ENCODE data around the gene SLC13A2. TPM values are rescaled to one million over a fixed set of nuclear protein-coding genes. Genes with fewer than 3 reads are reported as not detected.

Gene SLC13A2
- total and polyA plus RNA-seq, 9 of the 15 experiments (the other 6 are each of a cell fraction or from before 2014, with no cell fraction given): 0.13 TPM; not detected in 8

DNA sequence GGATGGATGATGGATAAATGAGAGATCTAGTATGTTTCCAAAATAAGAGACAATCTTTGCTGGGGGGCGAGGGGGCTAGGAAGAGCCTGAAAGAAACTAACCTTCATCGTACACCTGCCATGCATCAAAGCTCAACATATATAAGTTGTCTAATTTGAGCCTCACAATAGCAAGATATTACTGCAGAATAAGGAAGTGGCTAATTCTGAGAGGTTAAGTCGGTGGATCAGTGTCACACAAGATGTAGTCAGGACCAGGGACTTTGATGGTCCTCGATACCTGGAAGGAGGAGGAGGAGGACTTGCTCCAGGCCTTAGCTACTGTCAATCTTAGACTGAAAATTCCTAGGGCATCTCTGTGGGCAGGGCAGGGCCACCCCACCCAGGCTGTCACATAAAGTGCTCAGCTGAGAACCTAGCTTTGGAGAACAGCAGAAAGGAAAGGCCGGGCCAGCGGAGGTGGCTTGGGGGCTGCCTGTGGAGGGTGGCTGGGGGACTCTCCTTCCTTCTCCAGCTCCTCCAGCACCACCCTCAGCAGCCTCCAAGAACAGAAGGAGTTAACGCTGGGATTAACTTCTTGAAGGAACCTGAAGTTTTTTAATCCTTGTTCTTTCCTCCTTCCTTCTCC is 460 bp upstream of the SLC13A2 start:
- ChIA-PET CTCF (ENCODE audit: low intra/inter-chr PET ratio) (no interaction called here), POLR2A (interaction anchor here (0.7 kb wide), 1 partner anchor 438 kb away, joined by 3 read pairs; no protein-coding TSS in a partner anchor)
- Histone ChIP-seq H3K4me1 (replicated peaks in 1 of 2; ENCODE audit: control insufficient read depth in 2 of 2, insufficient read depth in 2 of 2, low read length in 2 of 2) (peaks cover 5 to 13% of the 10 kb centered on the region in 2 experiments; a peak in 4 of 5 replicates), H3K9me3 (replicated peaks; ENCODE audit: control insufficient read depth, insufficient read depth, low read depth, low read length) (no peaks in the 10 kb centered on the region), H3K27ac (ENCODE audit: extremely low read depth, low read depth, low read length) (no peak overlapping the region), H3K9ac (ENCODE audit: insufficient read depth in 1 of 2, low read depth in 2 of 2, low read length in 2 of 2) (no peak overlapping the region), H3K9me1 (ENCODE audit: control insufficient read depth, insufficient read depth, low read length) (no peaks in the 10 kb centered on the region), H3K4me3 (no peak overlapping the region), H2AFZ (ENCODE audit: low read depth, low read length) (no peak overlapping the region), H3K36me3 (ENCODE audit: control insufficient read depth, insufficient read depth, low read length) (no peaks in the 10 kb centered on the region), H3K4me2 (ENCODE audit: insufficient read depth, low read length) (no peak overlapping the region), H3K79me2 (ENCODE audit: control insufficient read depth, insufficient read depth, low read length) (no peaks in the 10 kb centered on the region), H4K20me1 (replicated peaks; ENCODE audit: control insufficient read depth, insufficient read depth, low read length) (peaks cover 16% of the 10 kb centered on the region; the same call in 1 of the 2 replicates), H3K27me3 (ENCODE audit: control insufficient read depth in 2 of 2, insufficient read depth in 2 of 2, low read length in 2 of 2) (peaks cover 30 to 69% of the 10 kb centered on the region in 2 experiments; a peak in 4 of 5 replicates)
- WGBS (ENCODE audit: insufficient coverage, low coverage, missing lambda C conversion rate): 2% methylated on average over 6 of the region's 7 CpGs
- FAIRE-seq (no peak), ATAC-seq (no peak), DNase-seq (ENCODE audit: extremely low read depth in 1 of 4, low spot score in 3 of 4) (no peak)
- in situ Hi-C loops (cut with MboI): no loop called here
- intact Hi-C loops (cut with micrococcal nuclease): no loop called here
- TF ChIP-seq SRSF3 (IDR thresholded peaks at IDR 0.05; ENCODE audit: insufficient read depth, low read length): no peak
- TF ChIP-seq SPI1 (IDR thresholded peaks at IDR 0.05; ENCODE audit: borderline replicate concordance, low read depth, low read length): peak; percentile 56; the same call in 1 of the 2 replicates
- no TSS peak for BruUV-seq (replicated peaks)

DNA sequence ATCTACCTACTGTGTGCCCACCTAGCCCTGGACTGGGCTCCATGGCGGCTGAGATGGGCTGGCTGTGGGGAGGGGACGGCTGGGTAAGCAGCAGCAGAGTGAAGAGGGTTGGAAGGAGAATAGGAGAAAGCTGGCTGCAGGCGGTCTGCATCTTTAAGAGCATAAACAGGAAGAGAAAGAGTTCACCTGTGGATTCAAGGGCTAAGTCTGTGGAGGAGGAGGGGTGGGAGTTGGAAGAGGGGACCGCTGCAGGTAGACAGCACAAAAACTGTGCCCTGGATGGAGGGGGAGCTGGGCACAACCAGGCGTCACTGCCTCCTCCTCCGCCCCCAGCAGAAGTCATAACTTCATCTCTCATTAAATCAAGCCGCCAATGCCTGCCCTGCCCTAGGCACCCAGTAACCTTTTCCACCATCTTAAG is 677 bp downstream of the SLC13A2 start:
- DNase-seq (ENCODE audit: extremely low read depth in 1 of 4, low spot score in 3 of 4): no peak
- TF ChIP-seq ZFP36 (IDR thresholded peaks at IDR 0.05; ENCODE audit: low read depth, low read length, partially characterized antibody) (no peak), ZSCAN32 (CRISPR knock-in tag; IDR thresholded peaks at IDR 0.05) (no peak), HNRNPUL1 (IDR thresholded peaks at IDR 0.05; ENCODE audit: low read length) (no peak), CBX3 (IDR thresholded peaks at IDR 0.05; ENCODE audit: borderline replicate concordance in 1 of 2, low read length in 2 of 2) (no peak), MTA1 (IDR thresholded peaks at IDR 0.05; ENCODE audit: borderline replicate concordance) (no peak), KLF16 (IDR thresholded peaks at IDR 0.05) (no peak), SLC30A9 (CRISPR knock-in tag; IDR thresholded peaks at IDR 0.05) (no peak), MECOM (CRISPR knock-in tag; IDR thresholded peaks at IDR 0.05) (no peak), ZFX (CRISPR knock-in tag; IDR thresholded peaks at IDR 0.05) (no peak)
- TF ChIP-seq, protein P1, sequence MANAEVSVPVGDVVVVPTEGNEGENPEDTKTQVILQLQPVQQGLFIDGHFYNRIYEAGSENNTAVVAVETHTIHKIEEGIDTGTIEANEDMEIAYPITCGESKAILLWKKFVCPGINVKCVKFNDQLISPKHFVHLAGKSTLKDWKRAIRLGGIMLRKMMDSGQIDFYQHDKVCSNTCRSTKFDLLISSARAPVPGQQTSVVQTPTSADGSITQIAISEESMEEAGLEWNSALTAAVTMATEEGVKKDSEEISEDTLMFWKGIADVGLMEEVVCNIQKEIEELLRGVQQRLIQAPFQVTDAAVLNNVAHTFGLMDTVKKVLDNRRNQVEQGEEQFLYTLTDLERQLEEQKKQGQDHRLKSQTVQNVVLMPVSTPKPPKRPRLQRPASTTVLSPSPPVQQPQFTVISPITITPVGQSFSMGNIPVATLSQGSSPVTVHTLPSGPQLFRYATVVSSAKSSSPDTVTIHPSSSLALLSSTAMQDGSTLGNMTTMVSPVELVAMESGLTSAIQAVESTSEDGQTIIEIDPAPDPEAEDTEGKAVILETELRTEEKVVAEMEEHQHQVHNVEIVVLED (CRISPR knock-in tag; IDR thresholded peaks at IDR 0.05): no peak
- TF ChIP-seq, protein P2, sequence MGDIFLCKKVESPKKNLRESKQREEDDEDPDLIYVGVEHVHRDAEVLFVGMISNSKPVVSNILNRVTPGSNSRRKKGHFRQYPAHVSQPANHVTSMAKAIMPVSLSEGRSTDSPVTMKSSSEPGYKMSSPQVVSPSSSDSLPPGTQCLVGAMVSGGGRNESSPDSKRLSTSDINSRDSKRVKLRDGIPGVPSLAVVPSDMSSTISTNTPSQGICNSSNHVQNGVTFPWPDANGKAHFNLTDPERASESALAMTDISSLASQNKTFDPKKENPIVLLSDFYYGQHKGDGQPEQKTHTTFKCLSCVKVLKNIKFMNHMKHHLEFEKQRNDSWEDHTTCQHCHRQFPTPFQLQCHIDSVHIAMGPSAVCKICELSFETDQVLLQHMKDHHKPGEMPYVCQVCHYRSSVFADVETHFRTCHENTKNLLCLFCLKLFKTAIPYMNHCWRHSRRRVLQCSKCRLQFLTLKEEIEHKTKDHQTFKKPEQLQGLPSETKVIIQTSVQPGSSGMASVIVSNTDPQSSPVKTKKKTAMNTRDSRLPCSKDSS (IDR thresholded peaks at IDR 0.05; ENCODE audit: low read depth, partially characterized antibody): no peak
- CTCF ChIA-PET (ENCODE audit: low intra/inter-chr PET ratio): no interaction called here

More for the DNA sequence above, 677 bp downstream of the SLC13A2 start:
- Histone ChIP-seq H3K4me3 (no peak overlapping the region), H3K9me1 (ENCODE audit: control insufficient read depth, insufficient read depth, low read length) (no peaks in the 10 kb centered on the region), H3K9ac (ENCODE audit: insufficient read depth in 1 of 2, low read depth in 2 of 2, low read length in 2 of 2) (no peak overlapping the region), H3K9me3 (replicated peaks; ENCODE audit: control insufficient read depth, insufficient read depth, low read depth, low read length) (no peaks in the 10 kb centered on the region), H3K36me3 (ENCODE audit: control insufficient read depth, insufficient read depth, low read length) (no peaks in the 10 kb centered on the region), H3K27me3 (ENCODE audit: control insufficient read depth in 2 of 2, insufficient read depth in 2 of 2, low read length in 2 of 2) (peaks cover 27 to 72% of the 10 kb centered on the region in 2 experiments; a peak in 4 of 5 replicates), H3K4me2 (ENCODE audit: insufficient read depth, low read length) (no peak overlapping the region), H3K4me1 (replicated peaks in 1 of 2; ENCODE audit: control insufficient read depth in 2 of 2, insufficient read depth in 2 of 2, low read length in 2 of 2) (peaks cover 5 to 13% of the 10 kb centered on the region in 2 experiments; a peak in 4 of 5 replicates), H3K79me2 (ENCODE audit: control insufficient read depth, insufficient read depth, low read length) (no peaks in the 10 kb centered on the region), H3K27ac (ENCODE audit: extremely low read depth, low read depth, low read length) (no peak overlapping the region), H2AFZ (ENCODE audit: low read depth, low read length) (no peak overlapping the region), H4K20me1 (replicated peaks; ENCODE audit: control insufficient read depth, insufficient read depth, low read length) (peaks cover 16% of the 10 kb centered on the region; the same call in 1 of the 2 replicates)
- FAIRE-seq: no peak
- ATAC-seq: no peak
- WGBS (ENCODE audit: insufficient coverage, low coverage, missing lambda C conversion rate): 7% methylated on average over 7 of the region's 7 CpGs
- POLR2A ChIA-PET: no interaction called here
- BruUV-seq (replicated peaks): no TSS peak
- intact Hi-C loops (cut with micrococcal nuclease) (no loop called here), in situ Hi-C loops (cut with MboI) (no loop called here)
